ENCODE results near the gene AKAP5. TPM values are rescaled to one million over a fixed set of nuclear protein-coding genes. Genes with fewer than 3 reads are reported as not detected.
A peak's percentile ranks its signal among the peaks of the same experiment; 100 is the strongest.

The AKAP5 gene
- total RNA-seq, 6 experiments from 2014 or later = 0.94 to 1.3 (median 1.2) TPM

DNA sequence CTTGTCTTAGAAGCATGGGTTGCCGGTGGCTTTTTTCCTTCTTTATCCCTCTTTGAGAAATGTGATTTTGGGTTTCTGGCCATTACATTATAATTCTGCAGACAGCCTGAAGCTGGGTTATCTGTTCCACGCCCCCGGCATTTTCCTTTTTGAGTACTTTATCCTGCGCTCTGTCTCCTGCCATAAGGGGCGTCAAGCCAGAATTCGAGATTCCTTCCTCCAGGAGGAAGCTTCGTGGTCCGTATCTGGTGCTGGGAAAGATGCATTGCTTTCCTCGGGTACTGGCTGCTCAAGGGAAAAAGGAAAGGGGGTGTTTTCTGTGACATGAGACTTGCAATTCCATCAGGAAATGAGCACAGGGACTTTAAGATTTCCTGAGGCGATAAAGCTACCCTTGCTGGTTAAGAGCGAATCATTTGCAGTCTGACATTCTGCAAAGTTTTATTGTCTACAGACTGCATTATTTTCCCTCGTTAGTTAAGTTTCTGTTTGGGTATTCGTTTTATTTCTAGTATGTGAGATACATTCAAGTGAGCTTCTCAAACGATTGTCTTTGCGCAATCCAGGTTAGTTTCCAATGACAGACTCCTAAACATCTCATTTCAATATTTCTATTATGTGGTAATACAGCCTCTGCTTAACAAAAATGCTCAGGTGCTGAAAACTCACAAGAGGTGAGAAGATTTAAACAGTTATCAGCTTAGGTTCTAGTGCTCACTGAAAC is 694 bp downstream of the AKAP5 start:
- Mint-ChIP-seq H3K9me3 (no peaks in the 10 kb centered on the region), H3K27ac (peak overlapping the region; percentile 46), H3K4me1 (ENCODE audit: low read depth) (peaks cover 19% of the 10 kb centered on the region), H3K27me3 (ENCODE audit: insufficient read depth) (no peaks in the 10 kb centered on the region), H3K36me3 (ENCODE audit: low read depth) (peaks cover 2% of the 10 kb centered on the region; the same call in 1 of the 2 replicates), H3K4me3 (peak overlapping the region; percentile 88)
- TF ChIP-seq, protein P1, sequence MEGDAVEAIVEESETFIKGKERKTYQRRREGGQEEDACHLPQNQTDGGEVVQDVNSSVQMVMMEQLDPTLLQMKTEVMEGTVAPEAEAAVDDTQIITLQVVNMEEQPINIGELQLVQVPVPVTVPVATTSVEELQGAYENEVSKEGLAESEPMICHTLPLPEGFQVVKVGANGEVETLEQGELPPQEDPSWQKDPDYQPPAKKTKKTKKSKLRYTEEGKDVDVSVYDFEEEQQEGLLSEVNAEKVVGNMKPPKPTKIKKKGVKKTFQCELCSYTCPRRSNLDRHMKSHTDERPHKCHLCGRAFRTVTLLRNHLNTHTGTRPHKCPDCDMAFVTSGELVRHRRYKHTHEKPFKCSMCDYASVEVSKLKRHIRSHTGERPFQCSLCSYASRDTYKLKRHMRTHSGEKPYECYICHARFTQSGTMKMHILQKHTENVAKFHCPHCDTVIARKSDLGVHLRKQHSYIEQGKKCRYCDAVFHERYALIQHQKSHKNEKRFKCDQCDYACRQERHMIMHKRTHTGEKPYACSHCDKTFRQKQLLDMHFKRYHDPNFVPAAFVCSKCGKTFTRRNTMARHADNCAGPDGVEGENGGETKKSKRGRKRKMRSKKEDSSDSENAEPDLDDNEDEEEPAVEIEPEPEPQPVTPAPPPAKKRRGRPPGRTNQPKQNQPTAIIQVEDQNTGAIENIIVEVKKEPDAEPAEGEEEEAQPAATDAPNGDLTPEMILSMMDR (IDR thresholded peaks at IDR 0.05) = peak; percentile 42; the same call in 1 of the 2 replicates
- peak; percentile 58 for DNase-seq

DNA sequence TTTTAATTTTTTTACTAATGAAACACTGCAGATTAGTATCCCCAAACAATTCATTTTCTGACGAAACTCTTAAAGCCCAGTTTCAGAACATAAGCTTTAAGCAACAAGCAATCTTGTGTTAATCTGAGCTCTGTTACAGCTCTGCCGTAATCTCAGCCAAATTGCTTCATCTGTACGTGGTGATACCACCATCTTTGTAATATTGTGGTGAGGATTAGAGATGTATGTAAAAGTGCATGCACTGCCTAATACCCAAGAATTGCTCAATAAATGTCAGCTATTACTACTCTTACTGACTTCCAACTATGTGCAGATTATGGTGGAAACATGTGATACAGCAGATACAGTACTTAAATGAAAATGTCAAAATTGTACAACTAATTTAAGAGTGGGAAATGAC is 1.8 kb downstream of the AKAP5 start:
- no peak for DNase-seq
- Mint-ChIP-seq H3K36me3 (ENCODE audit: low read depth) (no peaks in the 10 kb centered on the region), H3K4me3 (no peak overlapping the region), H3K4me1 (ENCODE audit: low read depth) (peaks cover 19% of the 10 kb centered on the region), H3K27ac (no peak overlapping the region), H3K9me3 (no peaks in the 10 kb centered on the region), H3K27me3 (ENCODE audit: insufficient read depth) (no peaks in the 10 kb centered on the region)
- TF ChIP-seq, protein P1 (IDR thresholded peaks at IDR 0.05) = no peak

DNA sequence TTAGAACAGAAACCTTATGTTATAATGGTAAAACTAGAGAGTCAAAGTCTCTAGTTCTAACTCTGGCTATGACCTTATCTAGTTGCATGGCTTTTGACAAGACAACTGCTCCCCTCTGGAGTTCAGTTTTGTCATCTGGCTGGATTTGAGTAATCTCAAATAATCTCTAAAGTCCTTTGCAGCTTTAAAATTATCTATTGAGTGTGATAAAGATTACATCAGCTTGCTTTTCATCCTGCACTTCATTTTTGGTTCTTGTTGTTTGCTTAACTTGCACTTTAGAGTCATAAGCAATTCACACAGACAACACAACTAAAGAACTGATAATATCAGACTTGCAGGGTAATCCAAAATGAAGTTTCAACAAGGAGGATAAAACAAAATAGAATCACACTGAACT is 2.3 kb downstream of the AKAP5 start:
- TF ChIP-seq, protein P1 (IDR thresholded peaks at IDR 0.05) = no peak
- Mint-ChIP-seq H3K9me3 (no peaks in the 10 kb centered on the region), H3K36me3 (ENCODE audit: low read depth) (no peaks in the 10 kb centered on the region), H3K4me3 (no peak overlapping the region), H3K4me1 (ENCODE audit: low read depth) (peaks cover 19% of the 10 kb centered on the region), H3K27me3 (ENCODE audit: insufficient read depth) (no peaks in the 10 kb centered on the region), H3K27ac (no peak overlapping the region)
- no peak for DNase-seq

- H3K4me3 Mint-ChIP-seq = no peak overlapping the region
- no peaks in the 10 kb centered on the region for H3K36me3 Mint-ChIP-seq (ENCODE audit: low read depth)
- DNase-seq = no peak
- no peaks in the 10 kb centered on the region for H3K9me3 Mint-ChIP-seq
- H3K4me1 Mint-ChIP-seq (ENCODE audit: low read depth) = peaks cover 19% of the 10 kb centered on the region
- no peak overlapping the region for H3K27ac Mint-ChIP-seq
- no peaks in the 10 kb centered on the region for H3K27me3 Mint-ChIP-seq (ENCODE audit: insufficient read depth)
- TF ChIP-seq, protein P1 (IDR thresholded peaks at IDR 0.05) = no peak
These were observed 3.2 kb downstream of the AKAP5 start for GRCh38 chr14:64468451-64468850.

- DNase-seq = no peak
- H3K9me3 Mint-ChIP-seq = no peaks in the 10 kb centered on the region
- no peaks in the 10 kb centered on the region for H3K27me3 Mint-ChIP-seq (ENCODE audit: insufficient read depth)
- no peak overlapping the region for H3K27ac Mint-ChIP-seq
- H3K4me1 Mint-ChIP-seq (ENCODE audit: low read depth) = no peaks in the 10 kb centered on the region
- TF ChIP-seq, protein P1 (IDR thresholded peaks at IDR 0.05) = no peak
- no peak overlapping the region for H3K4me3 Mint-ChIP-seq
- no peaks in the 10 kb centered on the region for H3K36me3 Mint-ChIP-seq (ENCODE audit: low read depth)
These were observed 8.7 kb downstream of the AKAP5 start for GRCh38 chr14:64474041-64474440.

Measured in HFFc6 (cell line).